HG03469 (cell line): ENCODE measurements around the gene EXD3.
"Not testable (repeated sequence)": the region's sequence is repeated elsewhere in the genome, so short reads cannot be mapped to it uniquely, and the experiment has no call there.

Source experiments
- ATAC-seq: cut with Tn5 transposase; IDR thresholded peaks from one replicate; pipeline ENCODE4 v1.9.1; 2021; ENCODE audit warnings: mild to moderate bottlenecking, moderate library complexity, moderate number of reproducible peaks; ENCODE audit not compliant: unreplicated experiment

Gene EXD3

DNA sequence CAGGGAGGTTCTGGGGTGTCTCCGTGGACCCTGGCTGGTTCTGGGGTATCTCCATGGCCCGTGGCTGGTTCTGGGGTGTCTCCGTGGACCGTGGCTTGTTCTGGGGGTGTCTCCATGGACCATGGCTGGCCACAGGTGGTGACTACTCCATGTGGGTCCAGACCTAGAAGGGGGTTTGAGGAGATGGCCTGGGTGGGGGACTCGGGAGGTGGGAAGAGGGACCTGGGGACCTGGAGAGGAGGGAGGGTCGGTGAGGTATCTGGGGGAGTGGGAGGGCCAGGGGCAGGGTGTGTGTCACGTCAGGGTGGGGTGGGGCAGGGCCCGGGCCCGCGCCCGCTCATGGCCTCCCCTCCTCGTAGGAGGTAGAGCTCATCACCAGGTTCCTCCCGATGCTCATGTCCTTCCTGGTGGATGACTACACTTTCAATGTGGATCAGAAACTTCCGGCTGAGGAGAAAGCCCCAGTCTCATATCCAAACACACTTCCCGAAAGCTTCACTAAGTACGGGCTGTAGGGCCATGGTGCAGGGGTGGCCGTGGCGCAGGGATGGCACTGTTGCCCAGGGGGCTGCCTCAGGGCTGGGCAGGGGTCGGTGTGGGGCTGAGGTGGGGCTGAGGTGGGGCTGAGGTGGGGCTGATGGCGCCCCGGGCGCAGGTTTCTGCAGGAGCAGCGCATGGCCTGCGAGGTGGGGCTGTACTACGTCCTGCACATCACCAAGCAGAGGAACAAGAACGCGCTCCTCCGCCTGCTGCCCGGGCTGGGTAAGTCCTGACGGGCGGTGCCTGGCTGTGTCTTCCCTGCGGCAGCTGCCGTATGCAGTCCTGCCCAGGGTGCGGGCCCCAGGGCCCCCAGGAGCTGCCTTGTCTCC, 156.1 kb downstream of the EXD3 start:
- ATAC-seq: no peak

GRCh38 chr9:137266162-137266527, 156.8 kb downstream of the EXD3 start:
- no peak for ATAC-seq

DNA sequence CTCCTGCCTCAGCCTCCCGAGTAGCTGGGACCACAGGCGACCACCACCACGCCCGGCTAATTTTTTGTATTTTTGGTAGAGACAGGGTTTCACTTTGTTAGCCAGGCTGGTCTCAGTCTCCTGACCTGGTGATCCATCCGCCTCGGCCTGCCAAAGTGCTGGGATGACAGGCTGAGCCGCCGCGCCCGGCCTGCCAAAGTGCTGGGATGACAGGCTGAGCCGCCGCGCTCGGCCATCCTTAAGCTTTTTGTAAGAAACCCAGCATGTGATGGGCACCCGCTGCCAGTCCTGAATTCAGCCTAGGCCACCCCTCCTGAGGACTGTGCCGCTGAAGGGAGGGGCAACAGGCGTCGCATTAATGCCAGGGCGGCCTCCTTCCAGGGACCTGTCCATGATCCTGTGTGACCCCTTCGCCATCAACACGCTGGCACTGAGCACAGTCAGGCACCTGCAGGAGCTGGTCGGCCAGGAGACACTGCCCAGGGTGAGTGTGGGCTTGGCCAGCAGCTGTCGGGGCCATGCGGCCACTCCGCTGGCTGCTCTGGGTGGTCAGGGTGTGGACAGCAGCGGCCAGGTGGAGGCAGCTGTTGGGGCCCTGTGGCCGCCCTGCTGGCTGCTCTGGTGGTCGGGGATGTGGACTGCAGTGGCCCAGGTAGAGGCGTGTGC, 157.3 kb downstream of the EXD3 start:
- ATAC-seq: no peak

- no peak for ATAC-seq
Observed at GRCh38 chr9:137264067-137264466, 158.9 kb downstream of the EXD3 start.

DNA sequence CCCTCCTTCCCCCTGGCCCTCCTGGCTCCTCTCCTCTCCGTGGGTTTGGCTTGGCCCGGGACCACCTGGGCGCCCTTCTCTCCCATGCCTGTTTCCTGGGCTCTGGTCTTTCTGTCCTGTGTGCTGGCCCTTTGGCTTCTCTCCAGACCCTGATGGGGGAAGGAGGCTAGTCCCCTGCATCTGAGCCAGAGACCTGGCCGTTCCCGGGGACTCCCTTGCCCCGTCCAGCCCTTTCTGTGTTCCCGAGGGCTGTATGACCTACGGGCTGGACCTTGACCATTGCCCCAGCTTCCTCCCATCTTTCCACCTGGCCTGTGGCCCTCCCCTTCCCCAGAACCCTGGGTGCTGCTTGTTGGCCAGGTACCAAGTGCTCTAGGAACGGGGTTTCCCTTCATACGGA, 159.5 kb downstream of the EXD3 start:
- no peak for ATAC-seq

- no peak for ATAC-seq
Observed at GRCh38 chr9:137262909-137263285, 160.1 kb downstream of the EXD3 start.

- not testable (repeated sequence) for ATAC-seq
Observed at GRCh38 chr9:137262173-137262908, 160.6 kb downstream of the EXD3 start.
